Measurements from ENCODE around the gene ZKSCAN3.

The ZKSCAN3 gene

GRCh38 chr6:28378644-28379043 lies 28.9 kb downstream of the ZKSCAN3 start:
- no peak for TF ChIP-seq REST (IDR thresholded peaks at IDR 0.05; ENCODE audit: insufficient read depth in 1 of 2, low read depth in 2 of 2, low read length in 2 of 2)
- TF ChIP-seq TAF1 (IDR thresholded peaks at IDR 0.05; ENCODE audit: borderline replicate concordance, insufficient read depth, low read length): no peak
- TF ChIP-seq SIN3A (IDR thresholded peaks at IDR 0.05; ENCODE audit: borderline replicate concordance, insufficient read depth, low read length): no peak
- no peak for TF ChIP-seq FOXP2 (optimal IDR thresholded peaks at IDR 0.05; ENCODE audit: borderline replicate concordance, extremely low read depth, extremely low read length, insufficient read depth)
- no peak for TF ChIP-seq POLR2AphosphoS5 (IDR thresholded peaks at IDR 0.05; ENCODE audit: low read depth, low read length)

GRCh38 chr6:28380381-28380780 lies 30.6 kb downstream of the ZKSCAN3 start:
- TF ChIP-seq REST (IDR thresholded peaks at IDR 0.05; ENCODE audit: insufficient read depth in 1 of 2, low read depth in 2 of 2, low read length in 2 of 2): no peak
- no peak for TF ChIP-seq POLR2AphosphoS5 (IDR thresholded peaks at IDR 0.05; ENCODE audit: low read depth, low read length)
- no peak for TF ChIP-seq FOXP2 (optimal IDR thresholded peaks at IDR 0.05; ENCODE audit: borderline replicate concordance, extremely low read depth, extremely low read length, insufficient read depth)
- no peak for TF ChIP-seq SIN3A (IDR thresholded peaks at IDR 0.05; ENCODE audit: borderline replicate concordance, insufficient read depth, low read length)
- no peak for TF ChIP-seq TAF1 (IDR thresholded peaks at IDR 0.05; ENCODE audit: borderline replicate concordance, insufficient read depth, low read length)

- no peak; the same call in 1 of the 2 replicates for TF ChIP-seq SIN3A (IDR thresholded peaks at IDR 0.05; ENCODE audit: borderline replicate concordance, insufficient read depth, low read length)
- TF ChIP-seq POLR2AphosphoS5 (IDR thresholded peaks at IDR 0.05; ENCODE audit: low read depth, low read length): peak; percentile 76; the same call in 1 of the 2 replicates
- TF ChIP-seq TAF1 (IDR thresholded peaks at IDR 0.05; ENCODE audit: borderline replicate concordance, insufficient read depth, low read length): peak; percentile 36; the same call in 1 of the 2 replicates
- no peak for TF ChIP-seq FOXP2 (optimal IDR thresholded peaks at IDR 0.05; ENCODE audit: borderline replicate concordance, extremely low read depth, extremely low read length, insufficient read depth)
- 0 out of 4 replicates have a peak, but pooled peaks of 1 of the 2 experiments have one; percentile 31 for TF ChIP-seq REST (IDR thresholded peaks at IDR 0.05; ENCODE audit: insufficient read depth in 1 of 2, low read depth in 2 of 2, low read length in 2 of 2)
These were observed 33.7 kb downstream of the ZKSCAN3 start for GRCh38 chr6:28383235-28384142.

GRCh38 chr6:28384143-28384533 lies 34.4 kb downstream of the ZKSCAN3 start:
- TF ChIP-seq POLR2AphosphoS5 (IDR thresholded peaks at IDR 0.05; ENCODE audit: low read depth, low read length) (no peak), REST (IDR thresholded peaks at IDR 0.05; ENCODE audit: insufficient read depth in 1 of 2, low read depth in 2 of 2, low read length in 2 of 2) (no peak), TAF1 (IDR thresholded peaks at IDR 0.05; ENCODE audit: borderline replicate concordance, insufficient read depth, low read length) (no peak), SIN3A (IDR thresholded peaks at IDR 0.05; ENCODE audit: borderline replicate concordance, insufficient read depth, low read length) (no peak), FOXP2 (optimal IDR thresholded peaks at IDR 0.05; ENCODE audit: borderline replicate concordance, extremely low read depth, extremely low read length, insufficient read depth) (no peak)

Measured in PFSK-1 (cell line).